ENCODE data around the gene NDRG4. TPM values are rescaled to one million over a fixed set of nuclear protein-coding genes. Genes with fewer than 3 reads are reported as not detected.

Gene NDRG4
- total RNA-seq, 1 experiment from 2014 or later, result not detected

DNA sequence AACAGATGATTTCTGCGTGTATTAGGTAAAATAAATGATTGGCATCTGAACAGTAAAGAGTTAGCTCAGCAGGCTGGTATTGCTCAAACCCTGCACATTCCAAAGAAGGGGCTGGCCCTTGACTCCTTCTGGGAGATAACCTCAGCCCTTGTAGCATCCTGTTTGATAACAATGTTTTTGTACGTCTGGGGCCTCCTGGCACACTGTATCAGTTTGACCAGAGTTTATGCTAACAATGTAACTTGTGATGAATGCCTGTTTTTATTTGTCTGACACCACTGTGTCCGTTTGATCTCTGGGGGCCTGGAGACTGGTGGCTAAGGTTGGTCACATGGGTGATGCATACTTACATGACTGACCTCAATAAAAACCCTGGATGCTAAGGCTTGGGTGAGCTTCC, 43.8 kb upstream of the NDRG4 start:
- Mint-ChIP-seq H3K27ac (ENCODE audit: low read depth, unreplicated experiment) (no peak overlapping the region), H3K9me3 (ENCODE audit: unreplicated experiment) (no peaks in the 10 kb centered on the region), H3K4me1 (ENCODE audit: insufficient read depth, unreplicated experiment) (peaks cover 16% of the 10 kb centered on the region), H3K36me3 (ENCODE audit: insufficient read depth, unreplicated experiment) (no peaks in the 10 kb centered on the region), H3K27me3 (ENCODE audit: insufficient read depth, unreplicated experiment) (peaks cover 17% of the 10 kb centered on the region), H3K4me3 (ENCODE audit: unreplicated experiment) (no peak overlapping the region)
- no TSS peak for BruUV-seq (replicated peaks)
- no peak for DNase-seq (ENCODE audit: unreplicated experiment)
- intact Hi-C loops (cut with micrococcal nuclease), result no loop called here
- ChIA-PET CTCF (no interaction called here), POLR2A (interaction anchor here (0.6 kb wide), 1 partner anchor 50 kb away, joined by 3 read pairs; no protein-coding TSS in a partner anchor)
- TF ChIP-seq, protein P1, sequence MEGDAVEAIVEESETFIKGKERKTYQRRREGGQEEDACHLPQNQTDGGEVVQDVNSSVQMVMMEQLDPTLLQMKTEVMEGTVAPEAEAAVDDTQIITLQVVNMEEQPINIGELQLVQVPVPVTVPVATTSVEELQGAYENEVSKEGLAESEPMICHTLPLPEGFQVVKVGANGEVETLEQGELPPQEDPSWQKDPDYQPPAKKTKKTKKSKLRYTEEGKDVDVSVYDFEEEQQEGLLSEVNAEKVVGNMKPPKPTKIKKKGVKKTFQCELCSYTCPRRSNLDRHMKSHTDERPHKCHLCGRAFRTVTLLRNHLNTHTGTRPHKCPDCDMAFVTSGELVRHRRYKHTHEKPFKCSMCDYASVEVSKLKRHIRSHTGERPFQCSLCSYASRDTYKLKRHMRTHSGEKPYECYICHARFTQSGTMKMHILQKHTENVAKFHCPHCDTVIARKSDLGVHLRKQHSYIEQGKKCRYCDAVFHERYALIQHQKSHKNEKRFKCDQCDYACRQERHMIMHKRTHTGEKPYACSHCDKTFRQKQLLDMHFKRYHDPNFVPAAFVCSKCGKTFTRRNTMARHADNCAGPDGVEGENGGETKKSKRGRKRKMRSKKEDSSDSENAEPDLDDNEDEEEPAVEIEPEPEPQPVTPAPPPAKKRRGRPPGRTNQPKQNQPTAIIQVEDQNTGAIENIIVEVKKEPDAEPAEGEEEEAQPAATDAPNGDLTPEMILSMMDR (IDR thresholded peaks at IDR 0.05; ENCODE audit: unreplicated experiment), result no peak

DNA sequence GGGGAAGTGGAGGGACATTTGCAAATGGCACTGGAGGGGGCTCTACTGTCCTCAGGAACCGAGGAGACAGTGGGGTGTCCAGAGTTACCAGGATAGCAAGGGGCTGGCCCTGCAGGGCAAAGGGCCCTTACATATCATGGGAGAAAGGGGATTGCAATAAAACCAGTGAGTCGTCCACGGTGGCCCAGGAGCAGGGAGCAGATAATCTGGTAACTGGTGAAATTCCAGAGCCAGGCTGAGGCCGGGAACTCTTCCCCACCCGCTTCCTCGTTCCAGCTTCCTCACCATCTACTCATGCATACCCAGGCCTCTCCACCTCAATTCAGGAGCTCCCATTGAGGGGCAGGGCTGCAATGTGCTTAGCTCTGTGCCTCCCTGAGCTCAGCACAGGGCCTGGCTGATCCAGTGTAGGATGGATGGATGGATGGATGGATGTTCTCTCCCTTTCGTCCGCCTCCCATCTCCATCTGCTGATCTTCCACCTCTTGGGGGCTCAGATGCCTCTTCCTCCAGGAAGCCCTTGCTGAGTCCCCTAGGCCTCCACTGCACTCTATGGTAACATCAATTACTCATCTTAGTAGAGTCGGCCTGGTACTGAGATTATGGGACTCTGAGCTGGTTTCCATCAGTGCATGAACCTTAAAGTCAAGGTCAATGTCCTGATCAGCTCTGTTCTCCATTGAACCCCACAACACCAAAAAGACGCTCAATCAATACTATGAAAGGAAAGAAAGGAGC, 41.2 kb upstream of the NDRG4 start:
- no peak for DNase-seq (ENCODE audit: unreplicated experiment)
- no TSS peak for BruUV-seq (replicated peaks)
- intact Hi-C loops (cut with micrococcal nuclease), result no loop called here
- Mint-ChIP-seq H3K9me3 (ENCODE audit: unreplicated experiment) (no peaks in the 10 kb centered on the region), H3K36me3 (ENCODE audit: insufficient read depth, unreplicated experiment) (no peaks in the 10 kb centered on the region), H3K27me3 (ENCODE audit: insufficient read depth, unreplicated experiment) (peaks cover 12% of the 10 kb centered on the region), H3K4me1 (ENCODE audit: insufficient read depth, unreplicated experiment) (peaks cover 10% of the 10 kb centered on the region), H3K4me3 (ENCODE audit: unreplicated experiment) (no peak overlapping the region), H3K27ac (ENCODE audit: low read depth, unreplicated experiment) (peak overlapping the region; percentile 23)
- POLR2A ChIA-PET, result interaction anchor here (1.0 kb wide), 1 partner anchor 122 kb away, joined by 3 read pairs; no protein-coding TSS in a partner anchor
- CTCF ChIA-PET, result interaction anchor here (0.9 to 1.5 kb wide), 4 partner anchors 13 to 122 kb away, joined by 3 read pairs; no protein-coding TSS in a partner anchor
- TF ChIP-seq, protein P1 (IDR thresholded peaks at IDR 0.05; ENCODE audit: unreplicated experiment), result no peak

DNA sequence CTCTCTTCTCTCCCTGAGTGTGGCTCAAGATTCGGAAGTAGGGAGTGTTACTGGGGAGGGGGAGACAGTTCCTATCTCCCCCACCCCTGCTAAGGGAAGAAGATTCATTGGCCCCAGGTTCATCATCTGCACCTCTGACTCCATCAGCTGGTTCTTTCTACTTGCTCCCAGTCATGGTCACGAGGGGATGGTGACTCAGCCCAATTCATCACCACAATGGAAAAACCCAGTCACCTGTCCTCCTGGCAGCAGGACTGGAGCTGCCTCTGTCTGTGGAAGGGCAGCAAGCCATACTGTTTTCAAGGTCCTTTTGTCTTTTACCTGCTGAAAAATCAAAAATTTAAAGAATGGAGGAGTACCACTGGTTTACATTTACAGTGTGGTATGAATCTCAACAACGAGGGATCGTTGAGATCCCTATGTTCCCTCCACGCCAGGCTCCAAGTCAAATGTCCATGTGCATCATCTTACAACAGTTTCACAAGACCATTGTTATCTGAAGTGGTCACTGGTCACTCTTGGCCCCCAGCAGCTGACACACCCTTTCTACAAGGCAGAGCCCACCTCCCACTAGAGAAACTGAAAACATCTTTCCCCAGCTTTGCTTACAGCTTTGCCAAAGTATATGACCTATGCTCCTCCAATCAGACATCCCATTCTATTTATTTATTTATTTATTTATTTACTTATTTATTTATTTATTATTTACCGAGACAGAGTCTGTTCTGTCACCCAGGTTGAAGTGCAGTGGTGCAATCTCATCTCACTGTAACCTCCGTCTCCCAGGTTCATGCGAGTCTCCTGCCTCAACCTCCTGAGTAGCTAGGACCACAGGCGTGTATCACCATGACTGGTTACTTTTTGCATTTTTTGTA, 40.4 kb upstream of the NDRG4 start:
- Mint-ChIP-seq H3K27ac (ENCODE audit: low read depth, unreplicated experiment) (peak overlapping the region; percentile 23), H3K27me3 (ENCODE audit: insufficient read depth, unreplicated experiment) (peaks cover 8% of the 10 kb centered on the region), H3K9me3 (ENCODE audit: unreplicated experiment) (no peaks in the 10 kb centered on the region), H3K36me3 (ENCODE audit: insufficient read depth, unreplicated experiment) (no peaks in the 10 kb centered on the region), H3K4me3 (ENCODE audit: unreplicated experiment) (no peak overlapping the region), H3K4me1 (ENCODE audit: insufficient read depth, unreplicated experiment) (peaks cover 10% of the 10 kb centered on the region)
- intact Hi-C loops (cut with micrococcal nuclease), result no loop called here
- POLR2A ChIA-PET, result interaction anchor here (0.7 to 1.0 kb wide), 4 partner anchors 7 to 123 kb away, joined by 3 read pairs; no protein-coding TSS in a partner anchor
- TF ChIP-seq, protein P1 (IDR thresholded peaks at IDR 0.05; ENCODE audit: unreplicated experiment), result no peak
- DNase-seq (ENCODE audit: unreplicated experiment), result peak; percentile 56
- no TSS peak for BruUV-seq (replicated peaks)
- CTCF ChIA-PET, result interaction anchor here (0.6 to 1.5 kb wide), 8 partner anchors 12 to 191 kb away, joined by 3 to 4 read pairs (median 3); no protein-coding TSS in a partner anchor

DNA sequence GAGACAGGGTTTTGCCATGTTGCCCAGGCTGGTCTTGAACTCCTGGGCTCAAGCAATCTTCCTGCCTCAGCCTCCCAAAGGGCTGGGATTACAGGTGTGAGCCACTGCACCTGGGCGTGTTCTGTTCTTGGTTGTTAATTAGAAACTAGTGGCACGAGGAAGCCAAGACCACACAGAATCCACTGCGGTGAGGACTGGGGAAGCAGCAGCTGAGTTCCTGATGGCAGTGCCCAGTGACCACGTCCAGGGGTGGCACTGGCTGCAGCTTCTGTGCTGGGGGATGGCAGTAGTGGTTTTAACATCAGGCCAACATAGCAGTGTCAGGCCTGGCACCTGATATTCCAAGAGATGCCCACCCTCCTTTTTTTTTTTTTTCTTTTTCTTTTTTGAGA, 39.7 kb upstream of the NDRG4 start:
- H3K36me3 Mint-ChIP-seq (ENCODE audit: insufficient read depth, unreplicated experiment), result no peaks in the 10 kb centered on the region
- peaks cover 10% of the 10 kb centered on the region for H3K27me3 Mint-ChIP-seq (ENCODE audit: insufficient read depth, unreplicated experiment)
- ChIA-PET CTCF (interaction anchor here (0.6 to 1.0 kb wide), 4 partner anchors 47 to 192 kb away, joined by 3 to 4 read pairs (median 4); no protein-coding TSS in a partner anchor), POLR2A (interaction anchor here (0.7 kb wide), 2 partner anchors 8 to 27 kb away, joined by 3 read pairs; no protein-coding TSS in a partner anchor)
- TF ChIP-seq, protein P1 (IDR thresholded peaks at IDR 0.05; ENCODE audit: unreplicated experiment), result no peak
- intact Hi-C loops (cut with micrococcal nuclease), result no loop called here
- no peak for DNase-seq (ENCODE audit: unreplicated experiment)
- no peak overlapping the region for H3K27ac Mint-ChIP-seq (ENCODE audit: low read depth, unreplicated experiment)
- no TSS peak for BruUV-seq (replicated peaks)
- no peaks in the 10 kb centered on the region for H3K9me3 Mint-ChIP-seq (ENCODE audit: unreplicated experiment)
- H3K4me1 Mint-ChIP-seq (ENCODE audit: insufficient read depth, unreplicated experiment), result peaks cover 10% of the 10 kb centered on the region
- H3K4me3 Mint-ChIP-seq (ENCODE audit: unreplicated experiment), result no peak overlapping the region

All from MCF 10A (cell line).